DMS 273 treated with DMSO at 0.1 percent for 48 hours (cell line): ENCODE measurements around the gene PRKCE.

Source experiments
- DNase-seq: peaks from one replicate; lab custom pipeline; 2025; lab: John Stamatoyannopoulos, UW

The PRKCE gene

GRCh38 chr2:45860136-45861121 is 209.0 kb downstream of the PRKCE start:
- DNase-seq = peak; percentile 50

GRCh38 chr2:45862843-45863242 is 211.4 kb downstream of the PRKCE start:
- DNase-seq = no peak

GRCh38 chr2:45864121-45864520 is 212.6 kb downstream of the PRKCE start:
- no peak for DNase-seq

GRCh38 chr2:45867349-45867748 is 215.9 kb downstream of the PRKCE start:
- no peak for DNase-seq

GRCh38 chr2:45867800-45868199 is 216.3 kb downstream of the PRKCE start:
- no peak for DNase-seq

- DNase-seq = no peak
These were observed 217.7 kb downstream of the PRKCE start for GRCh38 chr2:45869165-45869501.

GRCh38 chr2:45871025-45871424 is 219.6 kb downstream of the PRKCE start:
- no peak for DNase-seq

- no peak for DNase-seq
These were observed 220.1 kb downstream of the PRKCE start for GRCh38 chr2:45871541-45871940.

- DNase-seq = no peak
These were observed 220.7 kb downstream of the PRKCE start for GRCh38 chr2:45872211-45872610.

GRCh38 chr2:45874344-45874743 is 222.9 kb downstream of the PRKCE start:
- no peak for DNase-seq

GRCh38 chr2:45876611-45877010 is 225.1 kb downstream of the PRKCE start:
- no peak for DNase-seq

GRCh38 chr2:45879406-45879805 is 227.9 kb downstream of the PRKCE start:
- DNase-seq = no peak

- DNase-seq = no peak
These were observed 228.5 kb downstream of the PRKCE start for GRCh38 chr2:45879936-45880335.

GRCh38 chr2:45881970-45882581 is 230.6 kb downstream of the PRKCE start:
- no peak for DNase-seq

- no peak for DNase-seq
These were observed 231.5 kb downstream of the PRKCE start for GRCh38 chr2:45882707-45883602.

GRCh38 chr2:45883603-45884000 is 232.1 kb downstream of the PRKCE start:
- DNase-seq = no peak

- DNase-seq = no peak
These were observed 232.7 kb downstream of the PRKCE start for GRCh38 chr2:45884126-45884525.

GRCh38 chr2:45885171-45885621 is 233.7 kb downstream of the PRKCE start:
- no peak for DNase-seq

GRCh38 chr2:45886171-45886663 is 234.7 kb downstream of the PRKCE start:
- no peak for DNase-seq

- DNase-seq = no peak
These were observed 236.7 kb downstream of the PRKCE start for GRCh38 chr2:45888167-45888566.

- DNase-seq = peak; percentile 93
These were observed 237.2 kb downstream of the PRKCE start for GRCh38 chr2:45888641-45889040.

GRCh38 chr2:45889053-45889452 is 237.6 kb downstream of the PRKCE start:
- peak; percentile 99 for DNase-seq
